ENCODE results near the gene HIGD1A. TPM values are rescaled to one million over a fixed set of nuclear protein-coding genes. Genes with fewer than 3 reads are reported as not detected.

The HIGD1A gene
- polyA plus RNA-seq, 1 of the 3 experiments (the other 2 are of a cell fraction) = 72.1 TPM

DNA sequence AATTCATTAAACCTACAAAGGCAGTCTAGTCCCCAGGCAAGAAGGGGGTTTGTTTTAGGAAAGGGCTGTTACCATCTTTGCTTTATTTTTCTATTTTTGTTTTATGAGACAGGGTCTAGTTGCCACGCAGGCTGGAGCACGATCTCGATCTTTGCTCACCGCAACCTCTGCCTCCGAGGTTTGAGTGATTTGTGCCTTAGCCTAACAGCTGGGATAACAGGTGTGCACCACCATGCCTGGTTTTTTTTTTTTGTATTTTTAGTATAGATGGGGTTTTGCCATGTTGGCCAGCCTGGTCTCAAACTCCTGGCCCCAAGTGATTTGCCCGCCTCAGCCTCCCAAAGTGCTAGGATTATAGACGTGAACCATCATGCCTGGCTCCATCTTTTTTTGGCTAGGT, 4.9 kb downstream of the HIGD1A start:
- ChIA-PET CTCF (interaction anchor here (0.9 to 1.5 kb wide), 2 partner anchors 31 to 187 kb away, joined by 3 to 4 read pairs; no protein-coding TSS in a partner anchor), POLR2A (no interaction called here)
- no peak overlapping the region for H3K4me2 ChIP-seq
- no peaks in the 10 kb centered on the region for H3K9me3 ChIP-seq
- H3K27ac ChIP-seq (ENCODE audit: low read depth in 2 of 2, low read length in 1 of 2) = no peak overlapping the region
- H3F3A ChIP-seq (replicated peaks; ENCODE audit: insufficient read depth) = peaks cover 9% of the 10 kb centered on the region
- H4K20me1 ChIP-seq (ENCODE audit: insufficient read depth) = peaks cover 9% of the 10 kb centered on the region; the same call in 1 of the 2 replicates
- H3K9me2 ChIP-seq = no peaks in the 10 kb centered on the region
- H3K4me1 ChIP-seq (ENCODE audit: control insufficient read depth in 1 of 2, insufficient read depth in 2 of 2, low read depth in 1 of 2, low read length in 1 of 2) = peaks cover 0 to 10% of the 10 kb centered on the region in 2 experiments; a peak in 3 of 4 replicates
- WGBS (ENCODE audit: low lambda C conversion rate) = 85% methylated on average over 7 of the region's 7 CpGs
- no peak overlapping the region for H2AFZ ChIP-seq (ENCODE audit: low read depth)
- H3K9ac ChIP-seq = no peak overlapping the region
- no peak for DNase-seq
- no peak for TF ChIP-seq POLR2AphosphoS5 (IDR thresholded peaks at IDR 0.05; ENCODE audit: low read depth, low read length)
- H3K4me3 ChIP-seq (ENCODE audit: low read depth in 2 of 2, low read length in 1 of 2) = no peak overlapping the region
- H3K27me3 ChIP-seq (ENCODE audit: insufficient read depth) = no peaks in the 10 kb centered on the region
- H3K36me3 ChIP-seq (replicated peaks in 1 of 2; ENCODE audit: control insufficient read depth in 1 of 2, insufficient read depth in 2 of 2, low read length in 1 of 2) = peaks cover 8 to 21% of the 10 kb centered on the region in 2 experiments
- peaks cover 68% of the 10 kb centered on the region for H3K79me2 ChIP-seq (ENCODE audit: insufficient read depth)

DNA sequence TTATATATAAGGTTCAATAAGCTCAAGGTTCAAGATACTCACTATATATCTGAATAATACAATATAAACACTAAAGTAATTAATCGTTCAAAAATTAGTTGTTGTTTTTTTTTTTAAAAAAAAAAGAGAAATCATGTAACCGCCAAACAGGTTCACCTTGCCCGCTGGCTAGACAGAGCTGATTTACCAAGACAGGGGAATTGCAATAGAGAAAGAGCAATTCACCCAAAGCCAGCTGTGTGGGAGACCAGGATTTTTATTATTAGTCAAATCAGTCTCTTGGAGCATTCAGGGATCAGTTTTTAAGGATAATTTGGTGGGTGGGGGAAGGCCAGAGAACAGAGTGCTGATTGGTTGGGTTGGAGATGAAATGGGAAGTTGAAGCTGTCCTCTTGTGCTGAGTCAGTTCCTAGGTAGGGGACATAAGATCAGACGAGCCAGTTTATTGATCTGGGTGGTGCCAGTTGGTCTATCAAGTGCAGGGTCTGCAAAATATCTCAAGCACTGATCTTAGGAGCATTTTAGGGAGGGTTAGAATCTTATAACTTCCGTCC, 7.9 kb downstream of the HIGD1A start:
- Histone ChIP-seq H3K9ac (no peak overlapping the region), H3F3A (replicated peaks; ENCODE audit: insufficient read depth) (no peaks in the 10 kb centered on the region), H3K79me2 (ENCODE audit: insufficient read depth) (peaks cover 51% of the 10 kb centered on the region), H3K9me3 (no peaks in the 10 kb centered on the region), H3K27me3 (ENCODE audit: insufficient read depth) (no peaks in the 10 kb centered on the region), H3K4me1 (ENCODE audit: control insufficient read depth in 1 of 2, insufficient read depth in 2 of 2, low read depth in 1 of 2, low read length in 1 of 2) (no peaks in the 10 kb centered on the region; a peak in 1 of 4 replicates), H3K9me2 (no peaks in the 10 kb centered on the region), H3K27ac (ENCODE audit: low read depth in 2 of 2, low read length in 1 of 2) (no peak overlapping the region), H3K36me3 (replicated peaks in 1 of 2; ENCODE audit: control insufficient read depth in 1 of 2, insufficient read depth in 2 of 2, low read length in 1 of 2) (peaks cover 21 to 30% of the 10 kb centered on the region in 2 experiments), H4K20me1 (ENCODE audit: insufficient read depth) (0 out of 2 replicates have a peak, but pooled peaks cover 9% of the 10 kb centered on the region), H3K4me2 (no peak overlapping the region), H3K4me3 (ENCODE audit: low read depth in 2 of 2, low read length in 1 of 2) (no peak overlapping the region), H2AFZ (ENCODE audit: low read depth) (no peak overlapping the region)
- ChIA-PET CTCF (interaction anchor here (1.3 kb wide), 1 partner anchor 23 kb away, joined by 5 read pairs; no protein-coding TSS in a partner anchor), POLR2A (no interaction called here)
- DNase-seq = no peak
- 97% methylated on average over 4 of the region's 5 CpGs for WGBS (ENCODE audit: low lambda C conversion rate)
- TF ChIP-seq, protein P1, sequence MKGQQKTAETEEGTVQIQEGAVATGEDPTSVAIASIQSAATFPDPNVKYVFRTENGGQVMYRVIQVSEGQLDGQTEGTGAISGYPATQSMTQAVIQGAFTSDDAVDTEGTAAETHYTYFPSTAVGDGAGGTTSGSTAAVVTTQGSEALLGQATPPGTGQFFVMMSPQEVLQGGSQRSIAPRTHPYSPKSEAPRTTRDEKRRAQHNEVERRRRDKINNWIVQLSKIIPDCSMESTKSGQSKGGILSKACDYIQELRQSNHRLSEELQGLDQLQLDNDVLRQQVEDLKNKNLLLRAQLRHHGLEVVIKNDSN (IDR thresholded peaks at IDR 0.05; ENCODE audit: borderline replicate concordance, low read depth) = no peak
- TF ChIP-seq, protein P2, sequence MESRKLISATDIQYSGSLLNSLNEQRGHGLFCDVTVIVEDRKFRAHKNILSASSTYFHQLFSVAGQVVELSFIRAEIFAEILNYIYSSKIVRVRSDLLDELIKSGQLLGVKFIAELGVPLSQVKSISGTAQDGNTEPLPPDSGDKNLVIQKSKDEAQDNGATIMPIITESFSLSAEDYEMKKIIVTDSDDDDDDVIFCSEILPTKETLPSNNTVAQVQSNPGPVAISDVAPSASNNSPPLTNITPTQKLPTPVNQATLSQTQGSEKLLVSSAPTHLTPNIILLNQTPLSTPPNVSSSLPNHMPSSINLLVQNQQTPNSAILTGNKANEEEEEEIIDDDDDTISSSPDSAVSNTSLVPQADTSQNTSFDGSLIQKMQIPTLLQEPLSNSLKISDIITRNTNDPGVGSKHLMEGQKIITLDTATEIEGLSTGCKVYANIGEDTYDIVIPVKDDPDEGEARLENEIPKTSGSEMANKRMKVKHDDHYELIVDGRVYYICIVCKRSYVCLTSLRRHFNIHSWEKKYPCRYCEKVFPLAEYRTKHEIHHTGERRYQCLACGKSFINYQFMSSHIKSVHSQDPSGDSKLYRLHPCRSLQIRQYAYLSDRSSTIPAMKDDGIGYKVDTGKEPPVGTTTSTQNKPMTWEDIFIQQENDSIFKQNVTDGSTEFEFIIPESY (IDR thresholded peaks at IDR 0.05; ENCODE audit: borderline replicate concordance, low read depth) = no peak
- TF ChIP-seq RFX5 (IDR thresholded peaks at IDR 0.05; ENCODE audit: low read length) = no peak
- no peak for TF ChIP-seq FOSL2 (IDR thresholded peaks at IDR 0.05; ENCODE audit: borderline replicate concordance, low read depth)
- TF ChIP-seq, protein P3, sequence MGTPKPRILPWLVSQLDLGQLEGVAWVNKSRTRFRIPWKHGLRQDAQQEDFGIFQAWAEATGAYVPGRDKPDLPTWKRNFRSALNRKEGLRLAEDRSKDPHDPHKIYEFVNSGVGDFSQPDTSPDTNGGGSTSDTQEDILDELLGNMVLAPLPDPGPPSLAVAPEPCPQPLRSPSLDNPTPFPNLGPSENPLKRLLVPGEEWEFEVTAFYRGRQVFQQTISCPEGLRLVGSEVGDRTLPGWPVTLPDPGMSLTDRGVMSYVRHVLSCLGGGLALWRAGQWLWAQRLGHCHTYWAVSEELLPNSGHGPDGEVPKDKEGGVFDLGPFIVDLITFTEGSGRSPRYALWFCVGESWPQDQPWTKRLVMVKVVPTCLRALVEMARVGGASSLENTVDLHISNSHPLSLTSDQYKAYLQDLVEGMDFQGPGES (IDR thresholded peaks at IDR 0.05; ENCODE audit: low read depth, low read length) = no peak
- TF ChIP-seq EP300 (IDR thresholded peaks at IDR 0.05; ENCODE audit: borderline replicate concordance in 1 of 2, low read depth in 1 of 2, low read length in 1 of 2) = no peak
- TF ChIP-seq TAF1 (IDR thresholded peaks at IDR 0.05; ENCODE audit: borderline replicate concordance, low read depth, low read length) = no peak
- TF ChIP-seq, protein P4, sequence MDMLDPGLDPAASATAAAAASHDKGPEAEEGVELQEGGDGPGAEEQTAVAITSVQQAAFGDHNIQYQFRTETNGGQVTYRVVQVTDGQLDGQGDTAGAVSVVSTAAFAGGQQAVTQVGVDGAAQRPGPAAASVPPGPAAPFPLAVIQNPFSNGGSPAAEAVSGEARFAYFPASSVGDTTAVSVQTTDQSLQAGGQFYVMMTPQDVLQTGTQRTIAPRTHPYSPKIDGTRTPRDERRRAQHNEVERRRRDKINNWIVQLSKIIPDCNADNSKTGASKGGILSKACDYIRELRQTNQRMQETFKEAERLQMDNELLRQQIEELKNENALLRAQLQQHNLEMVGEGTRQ (IDR thresholded peaks at IDR 0.05; ENCODE audit: borderline replicate concordance, low read depth, low read length) = no peak
- no peak for TF ChIP-seq EZH2phosphoT487 (IDR thresholded peaks at IDR 0.05; ENCODE audit: borderline replicate concordance, low read depth)
- TF ChIP-seq FOXM1 (IDR thresholded peaks at IDR 0.05; ENCODE audit: low read depth) = no peak
- no peak for TF ChIP-seq TCF12 (IDR thresholded peaks at IDR 0.05)
- TF ChIP-seq JUND (IDR thresholded peaks at IDR 0.05) = no peak
- no peak for TF ChIP-seq MEF2A (IDR thresholded peaks at IDR 0.05; ENCODE audit: borderline replicate concordance, low read depth)
- TF ChIP-seq, protein P5, sequence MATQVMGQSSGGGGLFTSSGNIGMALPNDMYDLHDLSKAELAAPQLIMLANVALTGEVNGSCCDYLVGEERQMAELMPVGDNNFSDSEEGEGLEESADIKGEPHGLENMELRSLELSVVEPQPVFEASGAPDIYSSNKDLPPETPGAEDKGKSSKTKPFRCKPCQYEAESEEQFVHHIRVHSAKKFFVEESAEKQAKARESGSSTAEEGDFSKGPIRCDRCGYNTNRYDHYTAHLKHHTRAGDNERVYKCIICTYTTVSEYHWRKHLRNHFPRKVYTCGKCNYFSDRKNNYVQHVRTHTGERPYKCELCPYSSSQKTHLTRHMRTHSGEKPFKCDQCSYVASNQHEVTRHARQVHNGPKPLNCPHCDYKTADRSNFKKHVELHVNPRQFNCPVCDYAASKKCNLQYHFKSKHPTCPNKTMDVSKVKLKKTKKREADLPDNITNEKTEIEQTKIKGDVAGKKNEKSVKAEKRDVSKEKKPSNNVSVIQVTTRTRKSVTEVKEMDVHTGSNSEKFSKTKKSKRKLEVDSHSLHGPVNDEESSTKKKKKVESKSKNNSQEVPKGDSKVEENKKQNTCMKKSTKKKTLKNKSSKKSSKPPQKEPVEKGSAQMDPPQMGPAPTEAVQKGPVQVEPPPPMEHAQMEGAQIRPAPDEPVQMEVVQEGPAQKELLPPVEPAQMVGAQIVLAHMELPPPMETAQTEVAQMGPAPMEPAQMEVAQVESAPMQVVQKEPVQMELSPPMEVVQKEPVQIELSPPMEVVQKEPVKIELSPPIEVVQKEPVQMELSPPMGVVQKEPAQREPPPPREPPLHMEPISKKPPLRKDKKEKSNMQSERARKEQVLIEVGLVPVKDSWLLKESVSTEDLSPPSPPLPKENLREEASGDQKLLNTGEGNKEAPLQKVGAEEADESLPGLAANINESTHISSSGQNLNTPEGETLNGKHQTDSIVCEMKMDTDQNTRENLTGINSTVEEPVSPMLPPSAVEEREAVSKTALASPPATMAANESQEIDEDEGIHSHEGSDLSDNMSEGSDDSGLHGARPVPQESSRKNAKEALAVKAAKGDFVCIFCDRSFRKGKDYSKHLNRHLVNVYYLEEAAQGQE (IDR thresholded peaks at IDR 0.05; ENCODE audit: low read depth, low read length) = no peak
- TF ChIP-seq, protein P6, sequence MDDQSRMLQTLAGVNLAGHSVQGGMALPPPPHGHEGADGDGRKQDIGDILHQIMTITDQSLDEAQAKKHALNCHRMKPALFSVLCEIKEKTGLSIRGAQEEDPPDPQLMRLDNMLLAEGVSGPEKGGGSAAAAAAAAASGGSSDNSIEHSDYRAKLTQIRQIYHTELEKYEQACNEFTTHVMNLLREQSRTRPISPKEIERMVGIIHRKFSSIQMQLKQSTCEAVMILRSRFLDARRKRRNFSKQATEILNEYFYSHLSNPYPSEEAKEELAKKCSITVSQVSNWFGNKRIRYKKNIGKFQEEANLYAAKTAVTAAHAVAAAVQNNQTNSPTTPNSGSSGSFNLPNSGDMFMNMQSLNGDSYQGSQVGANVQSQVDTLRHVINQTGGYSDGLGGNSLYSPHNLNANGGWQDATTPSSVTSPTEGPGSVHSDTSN (IDR thresholded peaks at IDR 0.05) = no peak
- TF ChIP-seq GATA2 (CRISPR knock-in tag; IDR thresholded peaks at IDR 0.05) = no peak

Measured in SK-N-SH (cell line).